GM12878 (cell line): ENCODE measurements around the gene CARD11. TPM values are rescaled to one million over a fixed set of nuclear protein-coding genes. Genes with fewer than 3 reads are reported as not detected.

Experiments used
- ATAC-seq: fragments of 200-7000 bp; cut with Tn5 transposase; 3 replicates; pipeline ENCODE4 v1.9.1; 2020; ENCODE audit warnings: mild to moderate bottlenecking, moderate library complexity
- BruUV-seq: library from RNA; stranded (reverse); fragments of 400-500 nt; replicated peaks from 2 replicates; lab custom pipeline; 2021; lab: Mats Ljungman, UMichigan
- CTCF ChIA-PET: fragments of 300-600 bp; sonication (Branson Sonifier 250); formaldehyde crosslinking; extraction: SDS; loops from one replicate; lab custom pipeline; 2021; ENCODE audit warnings: inconsistent platforms; lab: Yijun Ruan, JAX
- POLR2A ChIA-PET: fragments of 350-600 bp; formaldehyde crosslinking; extraction: SDS; loops from one replicate; lab custom pipeline; 2021; ENCODE audit warnings: inconsistent platforms; lab: Charles Lee
- RAD21 ChIA-PET: fragments of 300-600 bp; sonication (Branson Sonifier 250); formaldehyde crosslinking; loops from one replicate; lab custom pipeline; 2023; ENCODE audit warnings: antibody characterized with exemption; ENCODE audit not compliant: unreplicated experiment; lab: Charles Lee
- SMC1A ChIA-PET: fragments of 300-600 bp; sonication (Branson Sonifier 250); formaldehyde crosslinking; loops from one replicate; lab custom pipeline; 2023; ENCODE audit not compliant: unreplicated experiment, uncharacterized antibody; lab: Charles Lee
- DNase-seq: peaks from one replicate; pipeline ENCODE4 v3.0.0-alpha.2; 2011; ENCODE audit warnings: low read depth, low spot score
- FAIRE-seq: peaks from 3 replicates; lab custom pipeline; 2011; peaks lifted over from hg19 to GRCh38; lab: Jason Lieb, UNC
- H2AFZ ChIP-seq: 2 replicates; pipeline ENCODE4 v1.6.0; 2011; ENCODE audit warnings: low read depth, low read length, control low read depth; ENCODE audit not compliant: control insufficient read depth
- H3K27ac ChIP-seq: 2 replicates; pipeline ENCODE4 v1.5.1; 2011; ENCODE audit warnings: control low read depth; ENCODE audit not compliant: control insufficient read depth, insufficient read depth
- H3K27me3 ChIP-seq, 2 experiments: replicated peaks in 1 of 2; 2 replicates each; pipeline versions ENCODE4 v1.6.0 to v1.6.1; 2011; ENCODE audit warnings: low read length in 1 of 2; ENCODE audit not compliant: control insufficient read depth in 2 of 2, insufficient read depth in 2 of 2
- H3K36me3 ChIP-seq, 2 experiments: 2 replicates each; pipeline ENCODE4 v1.5.1; 2011; ENCODE audit warnings: low read length in 1 of 2; ENCODE audit not compliant: control insufficient read depth in 2 of 2, insufficient read depth in 2 of 2
- H3K4me1 ChIP-seq: 2 replicates; pipeline ENCODE4 v1.6.1; 2011; ENCODE audit warnings: mild to moderate bottlenecking, low read length, moderate library complexity, mixed read lengths; ENCODE audit not compliant: control insufficient read depth, insufficient read depth
- H3K4me2 ChIP-seq: 2 replicates; pipeline ENCODE4 v1.6.0; 2011; ENCODE audit warnings: control low read depth; ENCODE audit not compliant: control insufficient read depth, insufficient read depth
- H3K4me3 ChIP-seq: fragments of 200-600 bp; sonication (generic); 2 replicates; pipeline ENCODE4 v1.5.1; 2016
- H3K79me2 ChIP-seq: 2 replicates; pipeline ENCODE4 v1.6.0; 2011; ENCODE audit warnings: low read length; ENCODE audit not compliant: control insufficient read depth, insufficient read depth
- H3K9ac ChIP-seq: 2 replicates; pipeline ENCODE4 v1.8.0; 2011; ENCODE audit warnings: low read length, control low read depth, mixed read lengths; ENCODE audit not compliant: control insufficient read depth, insufficient read depth
- H3K9me3 ChIP-seq: replicated peaks from 3 replicates; pipeline ENCODE4 v1.5.1; 2011; ENCODE audit warnings: mild to moderate bottlenecking, low read length; ENCODE audit not compliant: control insufficient read depth, insufficient read depth
- H4K20me1 ChIP-seq: 2 replicates; pipeline ENCODE4 v1.6.0; 2011; ENCODE audit not compliant: control insufficient read depth, insufficient read depth
- ESRRA ChIP-seq: IDR thresholded peaks from 2 replicates; pipeline ENCODE4 v1.6.1; 2012; ENCODE audit warnings: mild to moderate bottlenecking, low read length, improper control_type of control experiment
- IRF3 ChIP-seq: fragments of 450-650 bp; IDR thresholded peaks from 2 replicates; pipeline ENCODE4 v1.6.1; 2014; ENCODE audit warnings: mild to moderate bottlenecking
- PAX5 ChIP-seq: IDR thresholded peaks from 2 replicates; pipeline ENCODE4 v1.6.1; 2011; ENCODE audit warnings: low read depth, low read length, borderline replicate concordance
- RB1 ChIP-seq: fragments of 450-650 bp; formaldehyde crosslinking; IDR thresholded peaks from 2 replicates; pipeline ENCODE4 v1.6.1; 2017; ENCODE audit warnings: mild to moderate bottlenecking, borderline replicate concordance
- SMAD1 ChIP-seq: fragments of 450-650 bp; IDR thresholded peaks from 2 replicates; pipeline ENCODE4 v1.6.1; 2018; ENCODE audit warnings: mild to moderate bottlenecking, low read depth; ENCODE audit not compliant: partially characterized antibody
- ZBED1 ChIP-seq: IDR thresholded peaks from 2 replicates; pipeline ENCODE4 v1.6.1; 2016; ENCODE audit warnings: borderline replicate concordance
- WGBS: methylation state at CpG from one replicate; pipeline ENCODE4 v1.1.6; 2016; ENCODE audit warnings: low lambda C conversion rate; ENCODE audit not compliant: insufficient replicate concordance, insufficient coverage; ENCODE audit errors: missing lambda C conversion rate; 5-methylcytosine and 5-hydroxymethylcytosine counted together
- in situ Hi-C: fragments of 300-500 bp; cut with MboI; formaldehyde crosslinking; loops from 9 replicates; pipeline ENCODE4 v1.14.3; 2018; ENCODE audit warnings: mixed read lengths
- intact Hi-C: fragments of 100-400 bp; cut with micrococcal nuclease; formaldehyde crosslinking; loops from one replicate; pipeline ENCODE4 v1.14.2; 2022; ENCODE audit not compliant: unreplicated experiment
- polyA plus RNA-seq, 11 experiments: library from polyadenylated mRNA; depleted of rRNA in 4 of 11; unstranded in 6 of 11; stranded (reverse) in 5 of 11; fragments of >200 nt; fragmentation: Nextera tagmentation in 4 of 11; fragmentation: Illumina TruSeq in 1 of 11; extraction: Ambion mirVana in 4 of 11; extraction: Trizol in 1 of 11; gene quantifications; 1 replicate in 1 of 11; 2 replicates in 10 of 11; pipeline versions ENCODE4 v1.2.1 to v1.2.3, GENCODE V29; 2011 to 2016; ENCODE audit warnings: inconsistent platforms in 2 of 11, missing spikeins in 2 of 11, low read depth in 1 of 11
- total RNA-seq, 4 experiments: library from RNA; depleted of rRNA in 3 of 4; stranded (reverse); fragments of >200 nt in 3 of 4; fragmentation: Illumina TruSeq in 1 of 4; extraction: Trizol in 1 of 4; gene quantifications; 2 replicates each; pipeline versions ENCODE4 v1.2.1 to v1.2.3, GENCODE V29; 2013 to 2021
- TF ChIP-seq, protein P1 (sequence below): IDR thresholded peaks from 2 replicates; pipeline ENCODE4 v1.6.1; 2012; ENCODE audit warnings: low read length, inconsistent platforms

CARD11 gene
- total and polyA plus RNA-seq, 10 of the 15 experiments (the other 5 are each of a cell fraction or from before 2014, with no cell fraction given): 0.27 to 72.0 (median 28.4) TPM

DNA sequence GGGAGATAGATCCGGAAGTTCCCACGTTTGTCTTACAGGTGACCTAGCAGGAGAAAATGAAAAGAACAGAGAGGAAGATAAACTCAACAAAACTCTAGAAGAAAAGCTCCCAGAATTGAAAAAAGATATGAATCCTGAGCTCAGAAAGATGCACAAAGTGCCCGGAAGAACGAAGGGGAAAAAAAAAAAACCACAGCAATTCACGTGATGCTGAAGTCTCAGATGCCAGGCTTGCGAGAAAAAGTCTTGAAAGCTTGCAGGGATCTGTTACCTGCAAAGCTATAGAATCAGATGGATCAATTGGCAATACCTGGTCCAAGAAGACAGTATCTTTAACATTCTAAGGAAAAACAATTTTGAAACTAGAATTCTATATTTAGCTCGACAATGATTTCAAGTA lies 33.5 kb downstream of the CARD11 start (continued):
- no peak for TF ChIP-seq IRF3
- TF ChIP-seq, protein P1, sequence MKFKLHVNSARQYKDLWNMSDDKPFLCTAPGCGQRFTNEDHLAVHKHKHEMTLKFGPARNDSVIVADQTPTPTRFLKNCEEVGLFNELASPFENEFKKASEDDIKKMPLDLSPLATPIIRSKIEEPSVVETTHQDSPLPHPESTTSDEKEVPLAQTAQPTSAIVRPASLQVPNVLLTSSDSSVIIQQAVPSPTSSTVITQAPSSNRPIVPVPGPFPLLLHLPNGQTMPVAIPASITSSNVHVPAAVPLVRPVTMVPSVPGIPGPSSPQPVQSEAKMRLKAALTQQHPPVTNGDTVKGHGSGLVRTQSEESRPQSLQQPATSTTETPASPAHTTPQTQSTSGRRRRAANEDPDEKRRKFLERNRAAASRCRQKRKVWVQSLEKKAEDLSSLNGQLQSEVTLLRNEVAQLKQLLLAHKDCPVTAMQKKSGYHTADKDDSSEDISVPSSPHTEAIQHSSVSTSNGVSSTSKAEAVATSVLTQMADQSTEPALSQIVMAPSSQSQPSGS: no peak

- TF ChIP-seq SMAD1: no peak
- TF ChIP-seq ESRRA: no peak
- TF ChIP-seq PAX5: no peak
- TF ChIP-seq RB1: no peak
- no peak for TF ChIP-seq ZBED1
- TF ChIP-seq, all 136 proteins: peak for 0
- Histone ChIP-seq H4K20me1 (no peaks in the 10 kb centered on the region; the same call in 1 of the 2 replicates), H3K9me3 (no peaks in the 10 kb centered on the region), H3K27ac (no peak overlapping the region), H2AFZ (no peak overlapping the region), H3K4me3 (no peak overlapping the region), H3K4me1 (peaks cover 4% of the 10 kb centered on the region; the same call in 1 of the 2 replicates), H3K79me2 (no peaks in the 10 kb centered on the region; the same call in 1 of the 2 replicates), H3K9ac (no peak overlapping the region), H3K4me2 (no peak overlapping the region), H3K27me3 (no peaks in the 10 kb centered on the region), H3K36me3 (no peaks in the 10 kb centered on the region; a peak in 2 of 4 replicates)
- BruUV-seq: no TSS peak
- intact Hi-C loops (no loop called here), in situ Hi-C loops (no loop called here)
- no peak for FAIRE-seq
- WGBS: 99% methylated on average over 12 of the region's 12 CpGs
- ATAC-seq: no peak
- POLR2A ChIA-PET: no interaction called here
- RAD21 ChIA-PET: no interaction called here
- SMC1A ChIA-PET: interaction anchor here (1.3 kb wide), 1 partner anchor 18 kb away, joined by 3 read pairs; no protein-coding TSS in a partner anchor
- DNase-seq: no peak
- CTCF ChIA-PET: no interaction called here
Measured at GRCh38 chr7:3009086-3009485, 34.6 kb downstream of the CARD11 start.
